Right ventricle myocardium superior (tissue), 1 donor: ENCODE results near the gene GLYR1. TPM values are rescaled to one million over a fixed set of nuclear protein-coding genes. Genes with fewer than 3 reads are reported as not detected.
A peak's percentile ranks its signal among the peaks of the same experiment; 100 is the strongest.
"Not testable (repeated sequence)": the region's sequence is repeated elsewhere in the genome, so short reads cannot be mapped to it uniquely, and the experiment has no call there.

Experiments
- ATAC-seq: fragments of 200-7000 bp; cut with Tn5 transposase; one replicate; pipeline ENCODE4 v1.9.1; 2020; ENCODE audit warnings: mild to moderate bottlenecking; ENCODE audit not compliant: poor library complexity
- DNase-seq: peaks from one replicate; pipeline ENCODE4 v3.0.0-alpha.2; 2020
- intact Hi-C: fragments of 100-400 bp; cut with DNase I; formaldehyde crosslinking; loops from one replicate; pipeline ENCODE4 v1.11.2; 2022
- total RNA-seq: library from RNA; stranded (reverse); fragmentation: NEBNext Ultra II Directional; extraction: Animal tissue kit (Norgen Biotek cat#: 25700); gene quantifications from one replicate; pipeline ENCODE4 v1.2.1, GENCODE V29; 2021
- donor health status: DM: no; HTN: yes; CAD: no; lungs with severe emphysema.

GLYR1 gene
- total RNA-seq, 1 donor from 2014 or later = 93.3 TPM

GRCh38 chr16:4799171-4799855 is 47.8 kb downstream of the GLYR1 start:
- intact Hi-C loops = no loop called here
- no peak for DNase-seq

GRCh38 chr16:4798456-4798855 is 48.6 kb downstream of the GLYR1 start:
- no peak for DNase-seq
- intact Hi-C loops = no loop called here
- ATAC-seq = no peak

More at GRCh38 chr16:4799171-4799855, 47.8 kb downstream of the GLYR1 start:
- ATAC-seq = no peak

GRCh38 chr16:4797805-4798252 is 49.3 kb downstream of the GLYR1 start:
- intact Hi-C loops = no loop called here
- DNase-seq = no peak
- no peak for ATAC-seq

GRCh38 chr16:4796982-4797804 is 49.9 kb downstream of the GLYR1 start:
- intact Hi-C loops = no loop called here
- no peak for DNase-seq
- ATAC-seq = no peak

- intact Hi-C loops = no loop called here
- no peak for ATAC-seq
- no peak for DNase-seq
These were observed 51.1 kb downstream of the GLYR1 start for GRCh38 chr16:4795828-4796572.

GRCh38 chr16:4795181-4795827 is 51.8 kb downstream of the GLYR1 start, which contains the start of gene SMIM22:
SMIM22 (plus strand) TSS chr16:4795369; CDS start chr16:4795735, 366 bp downstream.
- DNase-seq = no peak
- ATAC-seq = peak; percentile 8
- intact Hi-C loops = no loop called here

GRCh38 chr16:4792951-4793513 is 54.1 kb downstream of the GLYR1 start:
- DNase-seq (no peak), ATAC-seq (no peak)
- intact Hi-C loops = no loop called here

GRCh38 chr16:4790871-4791270 is 56.2 kb downstream of the GLYR1 start:
- ATAC-seq (no peak), DNase-seq (no peak)
- intact Hi-C loops = no loop called here

- intact Hi-C loops = no loop called here
- no peak for DNase-seq
- no peak for ATAC-seq
These were observed 56.8 kb downstream of the GLYR1 start for GRCh38 chr16:4790261-4790660.

GRCh38 chr16:4788910-4789309 is 58.2 kb downstream of the GLYR1 start:
- DNase-seq (no peak), ATAC-seq (no peak)
- intact Hi-C loops = no loop called here

- ATAC-seq = no peak
- intact Hi-C loops = no loop called here
- DNase-seq = no peak
These were observed 58.6 kb downstream of the GLYR1 start for GRCh38 chr16:4788489-4788889.

GRCh38 chr16:4787627-4788482 is 59.2 kb downstream of the GLYR1 start, which contains the start of gene SEPTIN12:
SEPTIN12 (minus strand) TSS chr16:4788345; CDS start chr16:4787645, 700 bp downstream.
- DNase-seq = no peak
- peak; percentile 34 for ATAC-seq
- intact Hi-C loops = no loop called here

- intact Hi-C loops = no loop called here
- no peak for ATAC-seq
- DNase-seq = no peak
These were observed 60.0 kb downstream of the GLYR1 start for GRCh38 chr16:4787068-4787467.

- intact Hi-C loops = no loop called here
- no peak for DNase-seq
- no peak for ATAC-seq
These were observed 61.2 kb downstream of the GLYR1 start for GRCh38 chr16:4785758-4786433.

- DNase-seq, intact Hi-C loops, ATAC-seq: not testable (repeated sequence)
These were observed 62.6 kb downstream of the GLYR1 start for GRCh38 chr16:4784444-4784987.

GRCh38 chr16:4783951-4784336 is 63.1 kb downstream of the GLYR1 start:
- ATAC-seq (no peak), DNase-seq (no peak)
- intact Hi-C loops = no loop called here
